22Rv1 (cell line): ENCODE measurements around the gene NLRP6.

Experiments
- ZFX ChIP-seq: fragments of 450-650 bp; IDR thresholded peaks from 2 replicates; pipeline ENCODE4 v1.6.1; 2017; ENCODE audit warnings: antibody characterized with exemption, borderline replicate concordance
- TF ChIP-seq, protein P1 (sequence below): fragments of 450-650 bp; IDR thresholded peaks from 2 replicates; pipeline ENCODE4 v1.5.1; 2017; ENCODE audit warnings: mild to moderate bottlenecking

DNA sequence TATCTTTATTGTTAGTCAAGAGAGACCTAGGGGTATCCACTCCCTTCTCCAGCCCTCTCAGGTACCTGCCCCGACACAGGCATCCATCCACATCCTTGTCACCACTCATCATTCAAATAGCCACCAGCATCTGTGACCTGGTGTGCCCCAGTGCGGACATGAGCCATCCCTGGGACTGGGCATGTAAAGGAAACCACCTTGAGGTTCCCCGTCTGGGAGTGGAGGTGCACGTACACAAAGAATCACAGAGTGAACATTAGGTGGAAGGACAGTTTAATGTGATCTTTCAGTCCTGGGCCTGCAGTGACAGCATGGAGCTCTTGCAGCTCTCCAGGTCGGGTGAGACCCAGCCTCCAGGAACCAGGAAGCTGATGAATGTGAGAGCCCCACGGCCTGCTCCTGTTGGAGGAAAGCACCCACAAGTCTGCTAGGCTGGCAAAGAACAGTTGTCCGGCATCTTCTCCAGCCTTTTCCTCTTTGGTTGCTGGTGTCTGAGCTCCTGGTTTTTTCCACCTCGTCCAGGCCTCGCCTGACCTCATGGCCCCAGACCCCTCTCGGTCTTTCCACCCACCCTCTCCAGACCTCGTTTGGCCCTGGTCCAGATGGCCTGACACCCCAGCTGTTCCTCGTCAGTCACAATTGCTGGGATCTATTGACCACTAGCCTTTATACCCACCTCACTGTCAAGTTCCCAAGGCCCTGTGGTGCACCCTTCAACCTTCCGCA is 24.9 kb upstream of the NLRP6 start:
- TF ChIP-seq, protein P1, sequence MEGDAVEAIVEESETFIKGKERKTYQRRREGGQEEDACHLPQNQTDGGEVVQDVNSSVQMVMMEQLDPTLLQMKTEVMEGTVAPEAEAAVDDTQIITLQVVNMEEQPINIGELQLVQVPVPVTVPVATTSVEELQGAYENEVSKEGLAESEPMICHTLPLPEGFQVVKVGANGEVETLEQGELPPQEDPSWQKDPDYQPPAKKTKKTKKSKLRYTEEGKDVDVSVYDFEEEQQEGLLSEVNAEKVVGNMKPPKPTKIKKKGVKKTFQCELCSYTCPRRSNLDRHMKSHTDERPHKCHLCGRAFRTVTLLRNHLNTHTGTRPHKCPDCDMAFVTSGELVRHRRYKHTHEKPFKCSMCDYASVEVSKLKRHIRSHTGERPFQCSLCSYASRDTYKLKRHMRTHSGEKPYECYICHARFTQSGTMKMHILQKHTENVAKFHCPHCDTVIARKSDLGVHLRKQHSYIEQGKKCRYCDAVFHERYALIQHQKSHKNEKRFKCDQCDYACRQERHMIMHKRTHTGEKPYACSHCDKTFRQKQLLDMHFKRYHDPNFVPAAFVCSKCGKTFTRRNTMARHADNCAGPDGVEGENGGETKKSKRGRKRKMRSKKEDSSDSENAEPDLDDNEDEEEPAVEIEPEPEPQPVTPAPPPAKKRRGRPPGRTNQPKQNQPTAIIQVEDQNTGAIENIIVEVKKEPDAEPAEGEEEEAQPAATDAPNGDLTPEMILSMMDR = no peak
- TF ChIP-seq ZFX = no peak
